OCI-LY7 (cell line): ENCODE measurements around the gene RSRP1. TPM values are rescaled to one million over a fixed set of nuclear protein-coding genes. Genes with fewer than 3 reads are reported as not detected.

Source experiments
- BruUV-seq: library from RNA; stranded (reverse); fragments of 400-500 nt; replicated peaks from 2 replicates; lab custom pipeline; 2021; lab: Mats Ljungman, UMichigan
- CTCF ChIA-PET: fragments of 300-600 bp; sonication (Branson Sonifier 250); formaldehyde crosslinking; loops from one replicate; lab custom pipeline; 2022; ENCODE audit warnings: antibody characterized with exemption; ENCODE audit not compliant: unreplicated experiment; lab: Charles Lee
- POLR2A ChIA-PET: fragments of 300-600 bp; sonication (Branson Sonifier 250); formaldehyde crosslinking; loops from one replicate; lab custom pipeline; 2022; ENCODE audit warnings: antibody characterized with exemption; lab: Charles Lee
- DNase-seq: peaks from one replicate; pipeline ENCODE4 v3.0.0-alpha.2; 2015; ENCODE audit warnings: low spot score
- H2AFZ ChIP-seq: fragments of 200-600 bp; sonication (generic), shearing (Covaris generic); 2 replicates; pipeline ENCODE4 v1.6.1; 2014; ENCODE audit warnings: mild to moderate bottlenecking, antibody characterized with exemption, low read length, moderate library complexity
- H3K27ac ChIP-seq: fragments of 200-600 bp; sonication (generic); 2 replicates; pipeline ENCODE4 v1.5.1; 2014; ENCODE audit warnings: mixed run types, low read depth, mild to moderate bottlenecking, moderate library complexity, low read length, inconsistent platforms; ENCODE audit not compliant: poor library complexity, severe bottlenecking
- H3K36me3 ChIP-seq: fragments of 200-600 bp; sonication (generic); 2 replicates; pipeline ENCODE4 v1.6.1; 2014; ENCODE audit warnings: mild to moderate bottlenecking, antibody characterized with exemption, low read length, moderate library complexity, mixed read lengths; ENCODE audit not compliant: insufficient read depth
- H3K4me1 ChIP-seq: fragments of 200-600 bp; sonication (generic); 2 replicates; pipeline ENCODE4 v1.5.1; 2014; ENCODE audit warnings: mild to moderate bottlenecking, low read length; ENCODE audit not compliant: insufficient read depth, poor library complexity, severe bottlenecking
- H3K4me2 ChIP-seq: fragments of 200-600 bp; sonication (generic); 2 replicates; pipeline ENCODE4 v1.6.1; 2014; ENCODE audit warnings: mild to moderate bottlenecking, low read length
- H3K4me3 ChIP-seq: fragments of 200-600 bp; sonication (generic); 2 replicates; pipeline ENCODE4 v1.5.1; 2014; ENCODE audit warnings: mild to moderate bottlenecking, low read depth, low read length; ENCODE audit not compliant: poor library complexity, severe bottlenecking
- H3K79me2 ChIP-seq: fragments of 200-600 bp; sonication (generic); 2 replicates; pipeline ENCODE4 v1.6.1; 2016; ENCODE audit warnings: low read depth, mild to moderate bottlenecking, low read length, moderate library complexity, mixed read lengths; ENCODE audit not compliant: insufficient read depth
- H3K9me2 ChIP-seq: fragments of 200-600 bp; sonication (generic); 2 replicates; pipeline ENCODE4 v1.6.1; 2016; ENCODE audit warnings: mild to moderate bottlenecking, low read length, mixed read lengths; ENCODE audit not compliant: insufficient read depth
- H3K9me3 ChIP-seq: fragments of 200-600 bp; sonication (generic); 2 replicates; pipeline ENCODE4 v1.6.1; 2014; ENCODE audit warnings: mild to moderate bottlenecking, mixed run types, low read length, mixed read lengths
- H4K20me1 ChIP-seq: fragments of 200-600 bp; sonication (generic); 2 replicates; pipeline ENCODE4 v1.6.1; 2014; ENCODE audit warnings: mild to moderate bottlenecking, antibody characterized with exemption, low read length, moderate library complexity, mixed read lengths; ENCODE audit not compliant: insufficient read depth
- CTCF ChIP-seq: fragments of 200-600 bp; sonication (generic); conservative IDR thresholded peaks from 2 replicates; pipeline ENCODE4 v1.5.1; 2014; ENCODE audit warnings: mild to moderate bottlenecking, antibody characterized with exemption, low read length, moderate library complexity, mixed read lengths
- EZH2phosphoT487 ChIP-seq: fragments of 200-600 bp; sonication (generic); IDR thresholded peaks from 2 replicates; pipeline ENCODE4 v1.6.1; 2018; ENCODE audit warnings: low read depth, borderline replicate concordance, mild to moderate bottlenecking, mixed run types, antibody characterized with exemption, low read length, moderate library complexity, mixed read lengths
- intact Hi-C: fragments of 100-400 bp; cut with micrococcal nuclease; formaldehyde crosslinking; loops from one replicate; pipeline ENCODE4 v1.10.0; 2022; ENCODE audit not compliant: unreplicated experiment
- total RNA-seq, 2 experiments: library from RNA; depleted of rRNA in 1 of 2; stranded (reverse); fragments of >200 nt in 1 of 2; shearing (Covaris generic) in 1 of 2; gene quantifications; 2 replicates each; pipeline ENCODE4 v1.2.3, GENCODE V29; 2014 to 2022

The RSRP1 gene
- total RNA-seq, 2 experiments from 2014 or later, result 141 to 146 TPM

DNA sequence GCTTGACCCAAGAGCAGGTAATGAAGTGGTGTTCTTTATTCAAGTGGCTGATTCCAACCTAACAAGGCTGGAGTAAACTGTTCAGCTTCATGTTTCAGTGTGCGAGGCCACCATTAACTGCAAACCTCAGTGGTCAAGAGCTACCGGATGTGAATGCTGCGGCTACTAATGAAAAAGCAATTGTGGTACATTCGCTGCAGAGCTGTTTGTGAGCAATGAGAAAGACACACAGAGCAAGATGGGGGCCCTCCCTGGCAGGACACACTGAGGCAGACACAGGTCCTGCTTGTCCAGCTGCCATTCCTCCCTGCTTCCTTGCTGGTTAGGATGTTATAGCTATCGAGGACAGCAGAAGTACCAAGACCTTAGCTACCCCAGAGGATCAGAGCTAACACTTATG lies 41.1 kb downstream of the RSRP1 start:
- DNase-seq, result no peak
- no peak overlapping the region for H3K4me2 ChIP-seq
- TF ChIP-seq EZH2phosphoT487, result no peak
- no peak overlapping the region for H2AFZ ChIP-seq
- H3K9me2 ChIP-seq, result no peaks in the 10 kb centered on the region
- no peak overlapping the region for H3K4me3 ChIP-seq
- no peaks in the 10 kb centered on the region for H3K79me2 ChIP-seq
- H3K36me3 ChIP-seq, result no peaks in the 10 kb centered on the region
- CTCF ChIA-PET, result interaction anchor here (0.6 to 0.9 kb wide), 2 partner anchors 10 to 16 kb away, joined by 3 read pairs; no protein-coding TSS in a partner anchor
- intact Hi-C loops, result loop anchor here (5.0 kb wide), 1 partner anchor 359 kb away; no protein-coding TSS in a partner anchor
- H3K27ac ChIP-seq, result no peak overlapping the region
- POLR2A ChIA-PET, result interaction anchor here (1.1 kb wide), 1 partner anchor 16 kb away, joined by 3 read pairs; no protein-coding TSS in a partner anchor
- no TSS peak for BruUV-seq
- H3K4me1 ChIP-seq, result no peaks in the 10 kb centered on the region
- no peaks in the 10 kb centered on the region for H4K20me1 ChIP-seq
- no peaks in the 10 kb centered on the region for H3K9me3 ChIP-seq

DNA sequence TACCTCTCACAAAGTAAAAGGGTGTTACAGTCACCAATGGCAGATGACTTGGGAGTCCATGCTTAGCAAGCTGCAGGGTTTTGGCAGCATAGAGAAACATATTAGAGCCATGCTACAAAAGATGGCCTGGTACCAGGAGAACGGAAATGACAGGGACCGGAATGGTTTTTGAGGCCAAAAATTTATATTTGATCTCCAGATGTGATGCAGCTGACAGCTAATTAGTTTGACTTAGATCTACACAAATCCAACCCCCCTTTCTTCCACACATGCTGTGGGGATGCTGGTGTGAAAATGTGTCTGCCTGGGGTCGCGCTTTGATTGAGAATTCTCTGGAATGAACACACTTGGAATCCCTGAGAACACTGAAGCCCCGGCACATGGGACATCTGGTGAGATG lies 41.5 kb downstream of the RSRP1 start:
- H3K9me3 ChIP-seq, result no peaks in the 10 kb centered on the region
- H3K79me2 ChIP-seq, result no peaks in the 10 kb centered on the region
- ChIA-PET CTCF (interaction anchor here (0.9 kb wide), 1 partner anchor 15 kb away, joined by 3 read pairs; no protein-coding TSS in a partner anchor), POLR2A (interaction anchor here (1.1 kb wide), 1 partner anchor 16 kb away, joined by 3 read pairs; no protein-coding TSS in a partner anchor)
- no TSS peak for BruUV-seq
- H3K4me1 ChIP-seq, result no peaks in the 10 kb centered on the region
- TF ChIP-seq CTCF (no peak), EZH2phosphoT487 (no peak)
- H3K36me3 ChIP-seq, result no peaks in the 10 kb centered on the region
- intact Hi-C loops, result loop anchor here (5.0 kb wide), 1 partner anchor 358 kb away; no protein-coding TSS in a partner anchor
- no peak overlapping the region for H3K4me2 ChIP-seq
- no peak overlapping the region for H3K27ac ChIP-seq
- no peaks in the 10 kb centered on the region for H3K9me2 ChIP-seq
- H2AFZ ChIP-seq, result no peak overlapping the region
- no peak overlapping the region for H3K4me3 ChIP-seq
- H4K20me1 ChIP-seq, result no peaks in the 10 kb centered on the region
- no peak for DNase-seq

DNA sequence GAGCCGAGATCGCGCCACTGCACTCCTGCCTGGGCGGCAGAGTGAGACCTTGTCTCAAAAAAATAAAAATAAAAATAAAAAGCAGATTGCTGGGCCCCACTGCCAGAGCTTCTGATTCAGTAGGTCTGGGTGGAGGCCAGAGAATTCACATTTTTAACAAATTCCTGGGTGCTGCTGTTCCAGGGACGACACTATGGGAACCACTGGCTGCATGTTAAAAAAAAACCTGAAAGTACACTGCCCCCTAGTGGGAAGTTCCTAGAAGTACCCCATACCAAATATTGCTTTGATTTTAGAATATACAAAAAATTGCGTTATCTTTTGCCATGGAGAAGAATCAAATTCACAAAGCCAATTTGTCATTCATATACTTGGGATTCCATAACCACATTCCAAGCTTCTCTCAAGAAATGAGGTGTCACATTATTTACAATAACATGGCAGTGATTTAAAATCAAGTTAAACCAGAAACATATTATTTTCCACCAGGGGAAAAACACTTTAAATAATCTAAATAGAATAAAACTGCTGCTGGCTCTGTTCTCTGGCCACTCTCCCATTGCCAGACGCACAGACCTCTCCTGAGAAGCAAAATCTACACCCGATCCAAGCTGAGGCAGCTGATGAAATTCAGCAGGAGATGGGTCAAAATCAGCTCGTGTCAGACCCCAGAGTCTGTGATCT lies 42.3 kb downstream of the RSRP1 start:
- no peaks in the 10 kb centered on the region for H4K20me1 ChIP-seq
- no peaks in the 10 kb centered on the region for H3K36me3 ChIP-seq
- no peak overlapping the region for H3K4me2 ChIP-seq
- H3K9me2 ChIP-seq, result no peaks in the 10 kb centered on the region
- H3K4me1 ChIP-seq, result no peaks in the 10 kb centered on the region
- no peaks in the 10 kb centered on the region for H3K79me2 ChIP-seq
- no peak overlapping the region for H3K27ac ChIP-seq
- no peak overlapping the region for H3K4me3 ChIP-seq
- DNase-seq, result peak; percentile 71
- BruUV-seq, result no TSS peak
- CTCF ChIA-PET, result no interaction called here
- POLR2A ChIA-PET, result interaction anchor here (0.9 kb wide), 1 partner anchor 10 kb away, joined by 3 read pairs; no protein-coding TSS in a partner anchor
- no peak overlapping the region for H2AFZ ChIP-seq
- intact Hi-C loops, result loop anchor here (1.0 to 5.0 kb wide), 4 partner anchors 48 to 358 kb away; partner anchors contain the start of gene RUNX3
- TF ChIP-seq CTCF (peak; percentile 97), EZH2phosphoT487 (no peak)
- no peaks in the 10 kb centered on the region for H3K9me3 ChIP-seq
